CD4-positive, alpha-beta memory T cell (primary cell): ENCODE results near the gene NCAN. TPM values are rescaled to one million over a fixed set of nuclear protein-coding genes. Genes with fewer than 3 reads are reported as not detected.
A peak's percentile ranks its signal among the peaks of the same experiment; 100 is the strongest.

Experiments used
- CTCF ChIA-PET: fragments of 350-600 bp; sonication (Branson Sonifier 250); formaldehyde crosslinking; loops from one replicate; lab custom pipeline; 2021; ENCODE audit warnings: inconsistent platforms; ENCODE audit not compliant: partially characterized antibody; lab: Charles Lee
- POLR2A ChIA-PET: fragments of 350-600 bp; sonication (Branson Sonifier 250); formaldehyde crosslinking; loops from one replicate; lab custom pipeline; 2021; ENCODE audit not compliant: partially characterized antibody; lab: Charles Lee
- DNase-seq, 5 donors: peaks; one replicate each; pipeline versions ENCODE4 v3.0.0 to v3.0.0-alpha.2; 2020 to 2022; ENCODE audit warnings: mixed read lengths in 1 of 5
- H3K27ac ChIP-seq: one replicate; pipeline ENCODE4 v1.7.0; 2013; ENCODE audit warnings: low read depth, low read length
- H3K27me3 ChIP-seq: 2 replicates; pipeline ENCODE4 v1.7.0; 2013; ENCODE audit warnings: mild to moderate bottlenecking, low read length, moderate library complexity; ENCODE audit not compliant: insufficient read depth
- H3K36me3 ChIP-seq: 2 replicates; pipeline ENCODE4 v1.7.0; 2013; ENCODE audit warnings: mild to moderate bottlenecking, low read length, moderate library complexity; ENCODE audit not compliant: insufficient read depth
- H3K4me1 ChIP-seq: 2 replicates; pipeline ENCODE4 v1.7.0; 2013; ENCODE audit warnings: mild to moderate bottlenecking, low read length, moderate library complexity; ENCODE audit not compliant: insufficient read depth
- H3K4me3 ChIP-seq, 2 donors: one replicate each; pipeline ENCODE4 v1.7.0; 2013; ENCODE audit warnings: low read length in 2 of 2, mild to moderate bottlenecking in 1 of 2
- H3K9me3 ChIP-seq, 2 donors: one replicate each; pipeline ENCODE4 v1.7.0; 2013; ENCODE audit warnings: low read length in 2 of 2, control low read depth in 1 of 2; ENCODE audit not compliant: control insufficient read depth in 1 of 2
- H3K27ac Mint-ChIP-seq, 7 donors: one replicate each; pipeline ENCODE4 v1.8.0; 2020 to 2021; ENCODE audit warnings: mixed read lengths in 7 of 7, mild to moderate bottlenecking in 6 of 7, inconsistent platforms in 3 of 7, moderate library complexity in 3 of 7
- H3K27me3 Mint-ChIP-seq, 2 donors: one replicate each; pipeline ENCODE4 v1.8.0; 2020 to 2021; ENCODE audit warnings: mixed read lengths in 2 of 2
- H3K36me3 Mint-ChIP-seq, 2 donors: one replicate each; pipeline ENCODE4 v1.8.0; 2020 to 2021; ENCODE audit warnings: mixed read lengths in 2 of 2, inconsistent platforms in 1 of 2, mild to moderate bottlenecking in 1 of 2
- H3K4me1 Mint-ChIP-seq, 4 donors: one replicate each; pipeline ENCODE4 v1.8.0; 2020 to 2021; ENCODE audit warnings: mixed read lengths in 4 of 4, mild to moderate bottlenecking in 1 of 4
- H3K4me3 Mint-ChIP-seq, 8 donors: one replicate each; pipeline ENCODE4 v1.8.0; 2020 to 2021; ENCODE audit warnings: mixed read lengths in 8 of 8, mild to moderate bottlenecking in 7 of 8, moderate library complexity in 6 of 8, inconsistent platforms in 3 of 8
- H3K9me3 Mint-ChIP-seq, 8 donors: one replicate each; pipeline ENCODE4 v1.8.0; 2020 to 2021; ENCODE audit warnings: mixed read lengths in 8 of 8, mild to moderate bottlenecking in 5 of 8, inconsistent platforms in 3 of 8, moderate library complexity in 1 of 8
- intact Hi-C: fragments of 100-400 bp; cut with micrococcal nuclease; formaldehyde crosslinking; loops from one replicate; pipeline ENCODE4 v1.15.1; 2023
- polyA plus RNA-seq, 2 donors: library from polyadenylated mRNA; unstranded; fragments of 300-500 nt; fragmentation: Illumina TruSeq; gene quantifications; one replicate each; pipeline ENCODE4 v1.2.3, GENCODE V29; 2021
- total RNA-seq, 2 experiments: library from RNA; stranded (reverse); gene quantifications; one replicate each; pipeline ENCODE4 v1.2.3, GENCODE V29; 2021

NCAN gene
- total and polyA plus RNA-seq, 4 experiments from 2014 or later, result not detected

GRCh38 chr19:19292607-19293006 lies 80.8 kb downstream of the NCAN start:
- Mint-ChIP-seq H3K9me3 (peaks cover 0 to 9% (median 0%) of the 10 kb centered on the region in 8 donors), H3K27me3 (no peaks in the 10 kb centered on the region), H3K4me1 (peaks cover 0 to 2% (median 1%) of the 10 kb centered on the region in 4 donors), H3K4me3 (no peak overlapping the region), H3K27ac (no peak overlapping the region), H3K36me3 (peaks cover 58 to 63% of the 10 kb centered on the region in 2 donors)
- ChIA-PET POLR2A (no interaction called here), CTCF (no interaction called here)
- no peaks in the 10 kb centered on the region for H3K9me3 ChIP-seq
- H3K36me3 ChIP-seq, result peaks cover 17% of the 10 kb centered on the region
- H3K4me1 ChIP-seq, result no peaks in the 10 kb centered on the region
- intact Hi-C loops, result no loop called here
- no peak for DNase-seq
- no peak overlapping the region for H3K4me3 ChIP-seq
- H3K27me3 ChIP-seq, result no peaks in the 10 kb centered on the region
- H3K27ac ChIP-seq, result no peak overlapping the region

- H3K27ac ChIP-seq, result no peak overlapping the region
- peaks cover 0 to 9% (median 0%) of the 10 kb centered on the region in 8 donors for H3K9me3 Mint-ChIP-seq
- H3K36me3 ChIP-seq, result peaks cover 17% of the 10 kb centered on the region
- H3K4me1 ChIP-seq, result no peaks in the 10 kb centered on the region
- no peak for DNase-seq
- no peaks in the 10 kb centered on the region for H3K9me3 ChIP-seq
- H3K27me3 ChIP-seq, result no peaks in the 10 kb centered on the region
- ChIA-PET CTCF (no interaction called here), POLR2A (no interaction called here)
- H3K4me3 Mint-ChIP-seq, result no peak overlapping the region
- H3K27ac Mint-ChIP-seq, result no peak overlapping the region
- no peaks in the 10 kb centered on the region for H3K27me3 Mint-ChIP-seq
- H3K4me1 Mint-ChIP-seq, result peaks cover 0 to 2% (median 1%) of the 10 kb centered on the region in 4 donors
- intact Hi-C loops, result no loop called here
- no peak overlapping the region for H3K4me3 ChIP-seq
- H3K36me3 Mint-ChIP-seq, result peaks cover 48 to 60% of the 10 kb centered on the region in 2 donors
These were observed 83.2 kb downstream of the NCAN start for GRCh38 chr19:19294914-19295313.

- Histone ChIP-seq H3K9me3 (no peaks in the 10 kb centered on the region), H3K4me3 (no peak overlapping the region), H3K27me3 (no peaks in the 10 kb centered on the region), H3K4me1 (no peaks in the 10 kb centered on the region), H3K27ac (no peak overlapping the region), H3K36me3 (peaks cover 29% of the 10 kb centered on the region)
- H3K27ac Mint-ChIP-seq, result peak overlapping the region in 1 of 7 donors; percentile 70
- CTCF ChIA-PET, result no interaction called here
- POLR2A ChIA-PET, result no interaction called here
- H3K9me3 Mint-ChIP-seq, result peaks cover 0 to 6% (median 0%) of the 10 kb centered on the region in 8 donors
- peaks cover 32 to 58% of the 10 kb centered on the region in 2 donors for H3K36me3 Mint-ChIP-seq
- H3K4me1 Mint-ChIP-seq, result peaks cover 0 to 2% (median 0%) of the 10 kb centered on the region in 4 donors
- DNase-seq, result no peak
- no peak overlapping the region for H3K4me3 Mint-ChIP-seq
- no peaks in the 10 kb centered on the region for H3K27me3 Mint-ChIP-seq
- intact Hi-C loops, result no loop called here
These were observed 85.4 kb downstream of the NCAN start for GRCh38 chr19:19296953-19297689.

GRCh38 chr19:19297759-19298158 lies 86.0 kb downstream of the NCAN start:
- Mint-ChIP-seq H3K27me3 (no peaks in the 10 kb centered on the region), H3K27ac (peak overlapping the region in 1 of 7 donors; percentile 70), H3K9me3 (peaks cover 0 to 4% (median 0%) of the 10 kb centered on the region in 8 donors), H3K36me3 (peaks cover 30 to 57% of the 10 kb centered on the region in 2 donors), H3K4me3 (no peak overlapping the region), H3K4me1 (peaks cover 0 to 2% (median 0%) of the 10 kb centered on the region in 4 donors)
- H3K4me1 ChIP-seq, result no peaks in the 10 kb centered on the region
- no peak overlapping the region for H3K4me3 ChIP-seq
- H3K36me3 ChIP-seq, result peaks cover 27% of the 10 kb centered on the region
- H3K27ac ChIP-seq, result no peak overlapping the region
- POLR2A ChIA-PET, result no interaction called here
- H3K27me3 ChIP-seq, result no peaks in the 10 kb centered on the region
- H3K9me3 ChIP-seq, result no peaks in the 10 kb centered on the region
- CTCF ChIA-PET, result no interaction called here
- DNase-seq, result no peak
- intact Hi-C loops, result no loop called here

- no peak overlapping the region for H3K4me3 Mint-ChIP-seq
These were observed 88.9 kb downstream of the NCAN start for GRCh38 chr19:19300613-19301012.

More at GRCh38 chr19:19300613-19301012, 88.9 kb downstream of the NCAN start:
- DNase-seq, result no peak
- Histone ChIP-seq H3K27me3 (no peaks in the 10 kb centered on the region), H3K4me1 (no peaks in the 10 kb centered on the region), H3K36me3 (peaks cover 46% of the 10 kb centered on the region), H3K9me3 (no peaks in the 10 kb centered on the region), H3K4me3 (no peak overlapping the region), H3K27ac (no peak overlapping the region)
- ChIA-PET POLR2A (no interaction called here), CTCF (no interaction called here)
- intact Hi-C loops, result no loop called here
- Mint-ChIP-seq H3K36me3 (peaks cover 19 to 54% of the 10 kb centered on the region in 2 donors), H3K27me3 (no peaks in the 10 kb centered on the region), H3K9me3 (no peaks in the 10 kb centered on the region), H3K4me1 (no peaks in the 10 kb centered on the region), H3K27ac (no peak overlapping the region)

Other genes with a start within 250 kb of the NCAN start
- 100 to 1,000 TPM; 111 to 113 TPM for gene SUGP2, start 178.4 kb upstream of the NCAN start, total RNA-seq
- 1 to 10 TPM; 3.9 to 8.2 TPM for gene SUGP2, start 178.4 kb upstream of the NCAN start, polyA plus RNA-seq
- 10 to 100 TPM; 11.8 to 12.8 TPM for gene ARMC6, start 178.4 kb upstream of the NCAN start, total RNA-seq
- gene ARMC6, start 178.4 kb upstream of the NCAN start, polyA plus RNA-seq, result 10 to 100 TPM; 23.6 to 25.8 TPM
- gene SLC25A42, start 148.0 kb upstream of the NCAN start, total RNA-seq, result 10 to 100 TPM; 28.3 to 31.6 TPM
- gene SLC25A42, start 148.0 kb upstream of the NCAN start, polyA plus RNA-seq, result 10 to 100 TPM; 11.3 to 13.7 TPM
- 10 to 100 TPM; 22.5 to 25.1 TPM for gene TMEM161A, start 73.5 kb upstream of the NCAN start, total RNA-seq
- 10 to 100 TPM; 17.0 to 31.2 TPM for gene TMEM161A, start 73.5 kb upstream of the NCAN start, polyA plus RNA-seq
- gene MEF2B, start 41.7 kb upstream of the NCAN start, total RNA-seq, result 1 to 10 TPM; 3.1 to 5.2 TPM
- under 1 TPM in 1 of 2 donors, not detected in 1; 0.71 TPM for gene MEF2B, start 41.7 kb upstream of the NCAN start, polyA plus RNA-seq
- 10 to 100 TPM; 36.0 to 41.2 TPM for gene BORCS8, start 19.8 kb upstream of the NCAN start, total RNA-seq
- gene BORCS8, start 19.8 kb upstream of the NCAN start, polyA plus RNA-seq, result 10 to 100 TPM; 24.4 to 29.2 TPM
- gene RFXANK, start 19.7 kb upstream of the NCAN start, total RNA-seq, result 10 to 100 TPM; 69.5 to 77.2 TPM
- gene RFXANK, start 19.7 kb upstream of the NCAN start, polyA plus RNA-seq, result 10 to 100 TPM; 67.6 to 81.4 TPM
- gene NR2C2AP, start 8.5 kb upstream of the NCAN start, total RNA-seq, result 10 to 100 TPM; 25.1 to 28.6 TPM
- gene NR2C2AP, start 8.5 kb upstream of the NCAN start, polyA plus RNA-seq, result 10 to 100 TPM; 32.0 to 33.2 TPM
- gene TM6SF2, start 61.3 kb downstream of the NCAN start, total RNA-seq, result not detected
- not detected for gene TM6SF2, start 61.3 kb downstream of the NCAN start, polyA plus RNA-seq
- gene SUGP1, start 108.6 kb downstream of the NCAN start, total RNA-seq, result 10 to 100 TPM; 84.7 to 97.5 TPM
- gene SUGP1, start 108.6 kb downstream of the NCAN start, polyA plus RNA-seq, result 10 to 100 TPM; 18.3 to 34.4 TPM
- gene MAU2, start 108.9 kb downstream of the NCAN start, total RNA-seq, result 100 to 1,000 TPM; 148 to 155 TPM
- gene MAU2, start 108.9 kb downstream of the NCAN start, polyA plus RNA-seq, result 10 to 100 TPM; 18.1 to 25.4 TPM
- 100 to 1,000 TPM; 101 to 108 TPM for gene GATAD2A, start 193.7 kb downstream of the NCAN start, total RNA-seq
- 10 to 100 TPM in 1 of 2 donors, 1 to 10 TPM in 1; 3.8 to 30.6 TPM for gene GATAD2A, start 193.7 kb downstream of the NCAN start, polyA plus RNA-seq